Dermis microvascular lymphatic vessel endothelial cell (primary cell): ENCODE measurements around the gene SPATA31E1. TPM values are rescaled to one million over a fixed set of nuclear protein-coding genes. Genes with fewer than 3 reads are reported as not detected.
A peak's percentile ranks its signal among the peaks of the same experiment; 100 is the strongest.

Experiments
- DNase-seq, 2 donors: peaks; one replicate each; pipeline versions ENCODE4 v3.0.0 to v3.0.0-alpha.2; 2010; ENCODE audit warnings: low read depth in 2 of 2
- total RNA-seq: library from RNA; depleted of rRNA; stranded (reverse); fragments of >200 nt; gene quantifications from 2 replicates; pipeline ENCODE4 v1.2.1, GENCODE V29; 2014

The SPATA31E1 gene
- total RNA-seq, 1 donor from 2014 or later: not detected

DNA sequence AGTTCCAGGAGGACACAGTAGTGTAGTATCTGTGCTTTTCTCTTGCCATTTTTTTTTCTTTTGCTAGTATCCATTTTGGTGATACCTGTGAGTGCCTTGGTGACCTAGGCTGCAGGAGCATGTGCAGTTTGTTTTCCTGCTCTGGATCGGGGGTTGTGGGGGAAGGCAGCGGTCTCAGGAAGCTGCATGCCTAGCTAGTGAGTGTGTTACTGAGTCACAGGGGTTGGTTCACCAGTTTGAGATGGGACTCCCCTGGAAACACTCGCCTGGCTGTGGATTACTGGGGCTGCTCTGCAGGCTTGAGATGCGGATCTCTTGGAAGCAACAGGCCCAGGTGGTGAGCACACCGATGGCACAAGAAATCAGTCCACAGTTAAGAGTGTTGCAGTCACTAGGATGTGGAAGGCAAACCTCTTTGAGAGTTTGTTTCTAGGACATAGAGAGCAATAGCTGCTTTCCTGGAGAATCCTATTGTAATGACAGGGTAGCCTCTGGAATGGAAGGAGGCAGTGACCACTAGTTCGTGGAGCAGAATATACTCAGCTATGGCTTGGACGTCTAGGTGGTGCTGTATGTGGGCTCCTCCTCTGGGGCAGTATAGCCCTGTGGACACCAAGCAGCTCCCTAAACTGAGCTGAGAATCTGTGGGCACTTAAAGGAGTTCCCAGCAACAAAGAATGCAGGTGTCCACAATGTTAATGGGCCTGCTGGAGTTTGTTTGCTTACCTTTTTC is 20.0 kb upstream of the SPATA31E1 start:
- peak in 1 of 2 donors; percentile 4 for DNase-seq

DNA sequence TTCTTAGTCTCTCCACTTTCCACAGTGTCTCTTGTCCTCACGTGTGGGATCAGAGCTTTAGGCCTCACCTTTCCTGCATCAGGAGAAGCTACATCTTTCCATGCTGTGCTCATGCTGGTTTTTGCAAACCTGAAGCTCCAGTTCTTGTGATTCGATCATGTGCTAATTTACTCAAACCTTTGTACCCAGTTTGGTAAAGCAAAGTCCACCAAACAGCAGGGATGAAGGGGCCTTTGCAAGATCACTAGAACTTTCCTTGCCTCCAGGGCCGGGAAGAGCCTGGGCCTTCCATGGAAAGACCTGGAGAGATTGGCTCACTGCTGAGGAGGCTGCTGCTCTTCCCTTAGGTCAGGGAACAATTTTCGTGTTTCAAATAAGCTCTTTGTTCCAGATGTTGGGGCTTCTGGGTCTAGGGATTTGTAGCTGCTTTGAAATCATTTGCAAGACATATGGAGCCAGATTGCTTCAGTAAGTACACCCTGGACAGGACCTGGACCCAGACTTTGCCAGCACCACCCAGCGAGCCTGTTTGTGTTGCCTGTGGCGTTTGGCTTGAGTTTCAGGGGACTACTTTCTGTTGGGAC is 18.7 kb upstream of the SPATA31E1 start:
- no peak for DNase-seq

DNA sequence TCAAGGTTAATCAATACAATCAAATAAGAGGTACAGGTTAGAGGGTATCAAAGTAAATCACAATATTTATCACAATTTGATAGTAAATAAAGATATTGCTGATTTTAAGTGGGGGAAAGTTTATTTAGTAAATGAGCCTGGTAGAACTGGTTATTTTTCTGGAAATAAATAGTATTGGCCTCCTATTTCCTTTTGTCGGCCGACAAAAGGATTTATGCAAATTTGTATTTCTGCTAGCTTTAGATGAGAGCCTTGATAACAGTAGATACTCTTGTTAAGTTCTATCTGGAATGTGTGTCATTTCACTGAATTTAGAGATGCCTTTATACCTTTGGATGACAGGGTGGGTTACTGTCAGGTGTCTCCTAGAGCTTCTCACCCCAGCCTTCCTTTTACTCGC is 17.8 kb upstream of the SPATA31E1 start:
- DNase-seq: no peak

DNA sequence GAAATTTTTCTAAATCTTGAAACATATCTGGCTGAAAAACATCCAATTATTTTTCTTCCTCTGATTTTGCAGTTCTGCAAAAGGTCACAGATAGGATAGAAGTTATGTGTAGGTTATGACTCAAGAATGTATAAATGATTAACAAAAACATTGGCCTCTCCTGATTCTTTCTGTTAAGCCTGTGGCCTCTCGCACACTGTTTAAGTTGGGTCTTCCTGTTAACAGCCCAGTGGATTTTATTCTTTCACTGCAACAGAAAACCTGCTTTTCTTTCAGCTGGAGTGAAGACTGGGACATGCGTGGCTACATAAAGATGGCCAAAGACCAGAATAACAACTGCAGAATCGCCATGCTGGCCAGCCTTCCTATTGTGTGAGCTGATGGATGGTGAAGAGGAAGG is 17.1 kb upstream of the SPATA31E1 start:
- no peak for DNase-seq

DNA sequence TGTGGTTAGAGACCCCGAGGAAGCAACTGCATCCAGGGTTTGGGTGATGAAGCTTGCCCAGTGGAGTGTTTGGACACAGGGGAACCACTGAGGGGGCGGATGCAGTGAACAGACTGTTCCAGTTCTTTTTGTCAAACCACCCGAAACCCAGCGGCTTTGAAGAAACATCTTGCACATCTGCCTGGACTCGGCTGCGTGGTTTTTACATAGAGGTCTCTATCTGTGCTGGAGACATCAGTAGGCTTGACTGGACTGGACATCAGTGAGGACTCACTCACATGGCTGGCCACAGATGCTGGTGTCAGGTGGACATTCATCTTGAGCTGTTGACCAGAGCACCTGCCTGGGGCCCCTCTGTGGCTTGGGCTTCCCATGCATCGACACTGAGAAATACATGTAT is 15.3 kb upstream of the SPATA31E1 start:
- DNase-seq: no peak

DNA sequence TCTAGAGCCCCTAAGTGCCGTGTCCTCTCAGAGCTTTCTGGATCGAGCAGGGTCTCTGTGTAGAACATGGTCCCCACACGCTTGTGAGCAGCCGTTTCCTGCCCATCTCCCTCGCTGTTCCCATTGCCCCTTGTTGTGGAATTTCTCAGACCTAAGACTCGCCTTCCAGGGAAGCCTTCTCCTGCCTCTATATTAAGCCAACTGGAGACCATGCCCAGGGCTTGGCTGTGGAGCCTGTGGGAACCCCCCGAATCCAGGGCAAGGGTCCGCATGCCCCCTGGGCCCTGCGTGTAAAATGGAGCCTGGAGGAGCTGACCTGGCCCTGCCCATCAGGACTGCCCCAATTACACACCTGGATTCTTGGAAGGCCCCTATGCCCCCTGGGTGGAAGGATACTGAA is 14.5 kb upstream of the SPATA31E1 start:
- DNase-seq: no peak

DNA sequence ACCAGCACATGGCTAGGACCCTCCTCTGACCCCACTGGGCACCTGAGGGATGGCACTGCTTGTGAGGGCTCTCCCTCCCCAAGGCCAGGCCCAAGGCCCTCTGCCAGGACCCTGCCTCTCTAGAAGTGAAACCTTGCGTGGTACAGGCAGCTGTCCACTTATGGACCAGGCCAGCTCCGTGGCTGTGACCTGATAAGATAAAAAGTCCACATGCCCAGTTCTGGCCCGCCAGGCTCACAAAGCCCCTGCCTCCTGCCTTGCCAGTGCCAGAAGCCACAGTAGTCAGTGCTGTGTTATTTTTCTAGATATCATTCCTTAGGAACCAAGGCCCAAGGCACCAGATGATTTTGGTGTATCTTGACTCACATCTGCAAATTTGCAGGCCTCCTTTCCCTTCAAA is 14.0 kb upstream of the SPATA31E1 start:
- no peak for DNase-seq

DNA sequence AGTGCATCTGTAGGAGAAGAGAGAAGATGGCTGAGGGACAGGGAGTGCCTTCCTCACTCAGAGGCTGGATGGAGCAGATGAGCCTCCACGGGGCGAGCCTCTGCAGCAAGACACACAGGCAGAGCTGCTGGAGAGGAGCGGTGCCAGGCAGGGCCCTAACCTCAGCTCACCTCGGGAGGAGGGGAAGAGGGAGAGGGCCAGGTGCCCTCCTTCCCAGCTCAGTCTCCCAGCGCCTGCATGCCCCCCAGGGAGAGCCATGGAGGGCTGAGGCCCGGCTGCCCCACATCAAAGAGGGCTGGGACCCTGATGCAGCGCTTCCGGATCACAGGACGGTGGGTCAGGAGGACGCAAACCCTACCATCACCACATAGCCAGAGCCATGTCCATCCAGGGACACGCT is 13.6 kb upstream of the SPATA31E1 start:
- no peak for DNase-seq

DNA sequence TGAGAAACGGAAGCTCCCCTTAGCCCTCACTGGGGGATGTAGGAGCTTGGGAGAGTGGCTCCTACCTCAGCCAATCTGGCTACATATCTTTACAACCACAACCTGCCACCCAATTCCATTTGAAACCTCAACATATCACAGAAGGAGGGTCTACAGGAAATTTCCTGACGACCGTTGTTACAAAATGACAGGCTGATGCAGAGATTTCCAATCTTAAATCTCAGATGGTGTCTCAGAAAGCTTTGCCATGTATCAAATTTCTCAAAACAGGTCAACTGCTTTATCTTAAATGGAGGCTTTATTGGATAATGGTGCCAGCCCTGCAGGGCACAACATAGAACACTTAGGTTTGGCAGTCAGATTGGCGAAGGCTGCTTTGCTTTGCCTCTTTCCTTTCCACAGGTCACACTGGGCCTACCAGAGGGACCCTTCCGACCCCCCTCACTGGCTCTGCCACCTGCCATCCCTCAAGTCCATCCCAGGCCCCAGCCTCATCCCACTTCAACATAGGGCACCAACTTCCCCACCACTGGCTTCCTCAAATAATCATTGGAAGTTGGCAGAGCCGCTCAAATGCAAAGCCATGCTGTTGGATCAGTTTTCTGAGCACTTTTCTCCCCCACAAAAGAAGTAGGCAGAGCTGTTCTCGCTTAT is 11.1 kb upstream of the SPATA31E1 start:
- no peak for DNase-seq

DNA sequence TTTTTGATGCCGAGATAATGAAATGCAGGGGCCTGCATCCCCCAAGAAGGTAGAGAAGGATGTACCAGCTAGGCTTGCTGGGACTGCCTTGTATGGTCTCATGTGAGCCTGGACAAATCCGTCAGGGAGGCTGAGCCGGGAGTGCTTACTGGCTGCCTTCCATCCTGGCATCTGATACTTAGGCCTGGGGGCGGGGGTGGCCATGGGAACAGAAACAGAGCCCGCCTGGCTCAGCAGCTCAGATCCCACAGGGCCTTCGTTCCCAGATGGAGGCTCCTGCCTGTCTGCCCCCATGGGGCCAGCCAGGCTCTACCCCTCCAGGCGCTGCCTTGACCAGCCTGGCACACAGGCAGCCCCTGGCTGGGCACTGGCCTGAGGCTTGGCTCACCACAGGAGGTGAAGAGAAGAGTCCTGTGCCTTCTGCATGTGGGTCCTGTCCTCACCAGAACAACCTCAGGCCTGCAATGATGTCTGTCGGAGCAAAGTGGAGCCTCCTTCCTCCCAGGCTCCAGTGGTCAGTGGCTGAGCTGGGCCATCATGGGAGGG is 10.5 kb upstream of the SPATA31E1 start:
- DNase-seq: no peak

DNA sequence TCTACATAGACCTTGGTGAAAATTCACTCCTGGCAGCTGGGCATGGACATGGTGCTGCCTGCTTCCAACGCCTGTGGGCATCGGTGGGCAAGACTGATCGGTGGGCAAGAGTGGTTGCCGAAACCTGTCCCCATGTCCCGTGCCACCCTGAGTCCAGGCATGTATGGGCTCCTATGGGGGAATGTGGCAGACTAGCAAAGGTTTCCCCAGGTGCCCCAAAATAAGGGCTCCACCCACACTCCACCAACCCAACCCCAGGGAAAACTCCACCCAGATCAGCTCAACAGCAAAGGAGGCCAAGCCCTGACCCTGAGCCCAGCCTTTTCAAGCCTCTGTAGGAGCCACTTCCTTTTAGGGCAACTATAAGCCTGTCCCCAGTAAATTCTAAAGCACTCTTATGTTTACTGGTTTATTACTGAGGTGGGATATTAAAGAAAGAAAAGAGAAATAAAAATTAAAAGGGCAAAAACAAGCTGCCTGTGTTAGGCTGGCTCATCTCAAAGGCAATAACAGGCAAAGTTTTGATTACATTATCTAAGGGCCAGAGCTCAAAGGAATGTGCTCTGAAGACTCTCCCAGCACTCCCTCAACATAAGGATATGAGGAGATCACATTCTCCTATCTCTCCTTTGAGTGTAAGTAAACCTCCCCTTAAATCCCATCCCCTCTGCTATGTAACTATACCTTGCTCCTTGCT is 8.9 kb upstream of the SPATA31E1 start:
- no peak for DNase-seq

DNA sequence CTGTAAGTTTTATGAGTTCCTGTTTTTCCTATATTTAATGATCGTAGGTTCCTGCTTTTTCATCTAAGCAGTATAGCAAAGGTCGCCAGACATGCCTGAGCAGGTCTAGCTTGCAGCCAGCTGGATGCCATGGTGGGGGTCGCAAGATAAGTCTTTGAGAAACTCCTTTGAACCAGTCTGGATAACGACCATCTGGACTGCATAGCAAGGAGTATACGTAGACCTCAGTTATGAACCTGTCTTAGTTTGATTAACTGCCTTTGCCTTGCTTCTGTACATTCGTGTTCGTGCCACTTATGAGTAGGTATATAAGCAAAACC is 8.4 kb upstream of the SPATA31E1 start:
- no peak for DNase-seq

DNA sequence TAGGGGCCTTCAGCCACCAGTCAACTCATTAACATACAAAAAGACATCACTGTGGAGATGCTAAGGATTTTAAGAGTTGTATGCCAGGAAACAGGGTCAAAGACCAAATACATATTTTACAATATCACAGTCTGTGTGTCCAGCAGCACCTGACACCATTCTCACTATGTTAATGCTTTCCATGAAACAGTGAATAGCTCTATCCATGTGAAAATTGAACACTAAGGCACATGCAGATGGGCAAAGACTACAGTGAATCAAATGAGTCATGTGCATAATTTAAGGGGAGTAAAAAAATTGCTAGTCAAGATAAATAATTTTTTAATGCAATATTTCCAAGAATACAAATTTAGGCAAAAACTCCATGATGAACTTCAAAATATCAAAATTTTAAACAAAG is 7.6 kb upstream of the SPATA31E1 start:
- no peak for DNase-seq

DNA sequence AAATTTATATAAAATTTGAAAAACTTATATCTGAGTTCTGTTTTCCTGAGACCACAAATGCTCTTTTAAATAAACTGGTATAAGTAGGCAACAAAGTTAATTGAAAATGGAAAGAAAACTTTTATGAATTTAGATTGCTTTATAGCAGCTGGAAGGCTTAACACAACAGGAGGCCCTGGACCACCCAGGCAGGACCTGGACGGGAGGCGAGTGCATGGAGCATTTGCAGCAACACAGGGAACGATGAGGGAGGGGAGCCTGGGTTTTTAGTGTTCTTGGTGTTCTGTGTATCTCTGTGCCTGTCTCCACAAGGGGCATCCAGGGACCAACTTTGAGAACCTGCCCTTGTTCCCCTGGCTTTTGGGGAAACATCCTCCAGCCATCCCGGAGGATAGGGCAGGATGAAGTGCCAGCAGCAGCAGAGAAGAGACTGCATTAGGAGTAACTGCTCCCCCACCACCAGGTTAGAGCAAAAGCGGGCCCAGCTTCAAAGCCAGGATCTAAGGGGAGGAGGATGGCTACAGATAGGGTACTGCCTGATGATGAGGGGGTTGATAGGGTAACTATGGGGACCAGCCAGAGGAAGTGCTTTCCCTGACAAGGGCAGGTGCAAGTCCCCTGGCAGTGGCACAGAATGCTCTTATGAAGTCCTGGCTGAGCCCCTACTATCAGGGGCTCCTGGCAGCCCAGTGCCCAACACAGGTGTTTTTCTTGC is 6.7 kb upstream of the SPATA31E1 start:
- DNase-seq: no peak

DNA sequence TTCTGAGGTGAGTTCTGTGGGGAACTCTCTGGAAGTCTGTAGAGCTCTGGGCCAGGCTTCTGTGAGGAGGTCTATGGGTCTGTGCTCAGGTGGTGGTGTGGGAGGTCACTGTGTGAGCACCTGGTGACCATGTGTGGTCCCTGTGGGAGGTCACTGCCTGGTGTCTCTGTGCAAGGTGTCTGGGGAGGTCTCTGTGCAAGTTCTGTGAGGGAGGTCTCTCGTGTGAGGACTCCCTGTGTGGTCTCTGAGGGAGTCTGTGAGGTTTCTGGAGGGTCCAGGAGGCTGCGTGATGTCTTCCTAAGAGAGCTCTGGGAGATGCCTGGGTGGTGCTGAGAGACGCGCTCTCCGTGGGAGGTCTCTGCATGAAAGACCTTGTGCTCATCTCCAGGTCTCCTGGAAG is 6.0 kb upstream of the SPATA31E1 start:
- DNase-seq: no peak

DNA sequence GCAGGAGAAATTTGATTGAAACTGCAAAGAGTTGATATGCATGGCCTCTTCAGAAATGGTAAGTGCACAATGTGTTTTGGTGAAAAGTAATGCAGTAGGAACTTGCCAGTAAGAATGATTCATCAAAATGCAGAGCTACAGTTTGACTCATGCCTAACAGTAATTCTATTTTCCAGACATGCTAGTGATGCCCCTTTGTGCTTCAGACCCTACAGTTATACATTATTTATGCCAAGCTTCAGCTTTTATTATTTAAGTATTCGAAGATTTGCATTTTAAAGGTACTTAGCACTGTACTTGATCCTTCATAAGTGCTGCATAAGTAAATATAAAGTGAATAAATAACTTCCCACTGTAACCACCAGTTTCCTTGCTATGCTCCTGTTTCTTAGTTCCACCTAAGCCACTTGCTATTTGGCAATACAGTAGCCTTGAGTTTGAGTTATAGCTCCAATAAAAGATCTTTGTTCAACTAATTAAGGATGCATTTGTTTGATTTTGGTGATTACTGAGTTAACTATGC is 3.6 kb upstream of the SPATA31E1 start:
- peak in 1 of 2 donors; percentile 5 for DNase-seq

DNA sequence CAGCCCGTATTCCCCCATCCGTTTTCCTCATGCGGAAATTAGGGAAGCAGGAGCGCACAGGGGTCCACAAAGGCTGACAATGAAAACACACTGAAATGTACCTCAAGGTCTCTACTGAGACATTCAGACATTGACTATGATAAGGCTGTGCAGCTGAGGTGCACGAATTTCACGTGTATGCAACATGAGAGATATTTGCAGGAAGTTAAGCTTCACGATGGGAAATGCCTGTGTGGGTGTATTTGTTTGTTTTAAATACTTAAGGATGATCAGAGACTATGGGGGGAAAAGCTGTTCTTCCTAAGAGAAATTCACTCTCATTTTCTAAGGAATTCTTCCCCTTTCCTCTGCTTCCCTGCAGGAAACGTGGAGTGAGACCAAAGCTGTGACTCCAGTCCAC is 2.6 kb upstream of the SPATA31E1 start:
- peak in 1 of 2 donors; percentile 5 for DNase-seq

DNA sequence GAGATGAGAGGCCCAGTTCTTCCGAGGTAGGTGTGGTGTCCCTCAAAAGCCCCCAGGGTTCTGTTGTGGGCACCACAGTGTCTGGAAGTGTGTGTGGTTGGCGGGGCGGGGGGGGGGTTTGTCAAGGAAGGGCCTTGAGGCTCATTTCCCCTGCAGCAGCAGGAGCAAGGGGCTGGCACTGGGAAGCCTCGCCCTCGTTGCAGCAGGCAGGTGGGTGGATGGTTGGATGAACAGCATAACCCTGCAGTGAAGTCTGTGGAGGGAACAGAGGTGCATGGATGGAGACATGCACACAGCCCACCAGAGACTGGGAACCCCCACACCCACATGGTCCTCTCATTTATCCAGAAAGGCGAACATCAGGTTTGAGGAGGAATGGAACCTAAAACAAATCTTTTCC is 2.0 kb upstream of the SPATA31E1 start:
- DNase-seq: no peak

DNA sequence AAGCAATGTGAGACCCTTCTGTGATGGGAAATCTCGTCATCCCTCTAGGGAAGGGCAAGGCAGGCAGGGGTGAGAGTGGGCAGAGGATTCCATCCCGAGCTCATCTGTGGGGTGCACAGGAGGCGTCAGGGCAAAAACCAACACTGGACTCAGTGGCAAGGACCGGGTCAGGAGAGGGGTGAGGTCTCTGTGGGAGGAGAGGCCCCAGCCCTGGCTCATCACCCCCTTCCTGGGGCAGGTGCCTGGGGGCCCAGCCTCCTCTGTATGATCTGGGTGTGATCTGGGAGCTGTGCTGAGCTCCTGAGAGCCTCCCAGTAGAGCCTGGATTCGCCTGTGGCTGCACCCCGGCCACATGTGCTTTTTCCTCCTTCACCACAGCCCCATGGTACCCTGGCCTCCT is 597 bp downstream of the SPATA31E1 start:
- no peak for DNase-seq

DNA sequence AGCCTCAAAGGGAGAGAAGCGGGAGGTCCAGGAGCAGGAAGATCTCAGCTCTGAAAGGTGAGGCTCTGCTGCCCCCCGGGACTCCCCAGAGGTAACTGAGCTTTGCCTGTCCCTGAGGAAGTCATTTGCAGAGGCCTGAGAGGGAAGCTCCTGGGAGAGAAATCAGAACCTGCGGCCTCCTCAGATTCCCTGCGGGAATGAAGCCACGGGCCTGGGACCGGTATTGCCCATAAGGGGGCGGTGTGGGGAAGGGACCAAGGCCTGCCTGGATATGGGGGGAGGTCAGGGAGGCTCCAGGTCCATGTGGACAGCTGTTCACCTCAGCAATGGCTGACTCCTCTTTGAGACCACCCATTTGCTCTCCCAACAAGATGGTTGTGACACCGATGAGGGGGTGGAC is 1.3 kb downstream of the SPATA31E1 start:
- no peak for DNase-seq
